HG03571 (cell line): ENCODE results near the gene GRAMD2B.
"Not testable (repeated sequence)": the region's sequence is repeated elsewhere in the genome, so short reads cannot be mapped to it uniquely, and the experiment has no call there.

Experiments
- ATAC-seq: cut with Tn5 transposase; IDR thresholded peaks from one replicate; pipeline ENCODE4 v1.9.1; 2021; ENCODE audit not compliant: unreplicated experiment

Gene GRAMD2B

DNA sequence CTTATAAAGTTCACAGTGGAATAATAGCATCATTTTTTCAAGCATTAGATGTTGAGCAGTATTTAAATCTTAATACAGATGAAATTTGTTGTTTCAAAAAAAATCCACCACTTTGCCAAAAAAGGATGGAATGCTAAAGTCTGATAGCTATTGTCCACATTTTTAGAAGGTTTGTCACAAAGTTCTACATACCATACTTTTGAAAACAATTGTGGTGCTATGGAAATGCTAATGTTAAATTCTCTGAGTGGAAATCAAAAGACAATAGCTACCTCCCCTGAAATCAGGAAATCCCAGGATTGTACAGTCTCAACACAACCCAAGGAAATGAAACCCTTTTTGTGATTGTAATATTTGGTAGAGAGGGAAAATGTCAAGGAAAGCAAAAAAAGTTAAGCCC lies 19.3 kb upstream of the GRAMD2B start:
- no peak for ATAC-seq

DNA sequence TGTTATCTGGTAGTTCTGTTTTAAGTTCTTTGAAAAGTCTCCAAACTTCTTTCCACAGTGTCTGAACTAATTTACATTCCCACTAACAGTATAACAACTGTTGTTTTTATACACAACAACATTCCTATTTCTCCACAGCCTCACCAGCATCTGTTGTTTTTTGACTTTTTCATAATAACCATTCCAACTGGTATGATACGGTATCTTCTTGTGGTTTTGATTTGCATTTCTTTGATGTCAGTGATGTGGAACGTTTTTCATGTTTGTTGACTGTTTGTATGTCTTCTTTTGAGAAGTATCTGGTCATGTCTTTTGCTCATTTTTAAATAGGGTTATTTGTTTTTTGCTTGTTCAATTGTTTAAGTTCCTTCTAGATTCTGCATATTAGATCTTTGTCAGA lies 12.6 kb upstream of the GRAMD2B start:
- ATAC-seq: no peak

DNA sequence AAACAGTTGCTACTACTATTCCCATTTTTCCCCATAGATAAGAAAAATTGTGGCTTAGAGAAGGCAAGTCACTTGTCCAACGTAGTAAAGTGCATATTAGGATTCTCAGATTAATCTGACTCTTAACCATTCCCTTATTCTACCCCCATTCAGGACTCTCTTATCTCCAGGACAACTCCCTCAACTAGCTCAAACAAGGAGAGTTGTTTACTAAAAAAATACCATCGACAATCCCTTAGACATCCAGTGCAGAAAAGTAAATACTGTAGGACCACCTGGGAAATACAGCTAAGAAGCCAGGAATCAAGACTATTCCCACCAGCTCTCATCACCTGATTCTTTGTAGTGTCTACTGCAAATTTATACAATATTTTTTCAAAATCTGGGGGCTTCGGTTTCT lies 9.4 kb upstream of the GRAMD2B start:
- no peak for ATAC-seq

DNA sequence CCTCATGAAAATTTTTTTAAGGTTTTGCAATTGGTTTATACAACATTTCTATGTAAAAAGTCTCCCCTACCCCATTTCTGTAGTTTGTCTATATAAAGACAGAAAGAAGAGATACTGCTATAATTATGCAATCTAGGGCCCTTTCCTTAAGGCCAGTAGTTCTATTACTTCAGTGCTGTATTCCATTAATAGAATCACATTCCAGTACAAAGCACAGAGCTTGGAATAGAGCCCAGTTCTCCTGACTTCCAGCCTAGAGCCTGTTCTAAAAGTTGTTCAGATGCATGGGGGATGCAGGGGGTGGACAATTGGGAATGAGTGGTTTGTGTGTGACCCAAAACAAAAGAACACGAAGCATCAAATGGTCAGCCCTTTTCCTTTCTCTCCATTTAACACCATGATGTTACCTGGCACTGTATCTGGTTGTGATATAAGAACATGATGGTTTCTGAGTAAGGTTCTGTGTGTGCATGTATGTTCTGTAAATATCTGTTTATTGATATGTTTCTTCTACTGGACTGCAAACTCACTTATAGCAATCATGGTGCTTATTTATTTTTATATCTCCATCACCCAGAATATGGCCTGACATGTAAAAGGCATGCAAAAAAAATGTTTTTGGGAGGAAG lies 8.2 kb upstream of the GRAMD2B start:
- ATAC-seq: no peak

DNA sequence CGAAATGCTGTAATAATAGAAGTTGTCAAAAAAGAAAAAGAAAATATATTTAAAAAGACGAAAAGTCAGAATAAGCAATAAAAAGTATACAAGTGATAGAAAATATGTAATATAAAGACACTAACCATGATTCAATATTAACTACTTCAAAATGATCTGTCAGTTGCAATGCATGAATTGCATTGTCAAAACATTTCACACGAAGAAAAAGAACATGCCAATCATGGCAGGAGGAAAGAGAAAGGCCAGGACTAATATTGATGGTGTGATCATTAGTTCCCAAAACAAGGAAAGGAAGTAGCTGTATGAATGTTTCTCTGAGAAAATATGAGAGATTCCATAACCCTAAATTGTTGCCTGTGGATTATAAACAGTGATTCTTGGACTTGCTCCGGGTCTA lies 7.4 kb upstream of the GRAMD2B start:
- no peak for ATAC-seq

DNA sequence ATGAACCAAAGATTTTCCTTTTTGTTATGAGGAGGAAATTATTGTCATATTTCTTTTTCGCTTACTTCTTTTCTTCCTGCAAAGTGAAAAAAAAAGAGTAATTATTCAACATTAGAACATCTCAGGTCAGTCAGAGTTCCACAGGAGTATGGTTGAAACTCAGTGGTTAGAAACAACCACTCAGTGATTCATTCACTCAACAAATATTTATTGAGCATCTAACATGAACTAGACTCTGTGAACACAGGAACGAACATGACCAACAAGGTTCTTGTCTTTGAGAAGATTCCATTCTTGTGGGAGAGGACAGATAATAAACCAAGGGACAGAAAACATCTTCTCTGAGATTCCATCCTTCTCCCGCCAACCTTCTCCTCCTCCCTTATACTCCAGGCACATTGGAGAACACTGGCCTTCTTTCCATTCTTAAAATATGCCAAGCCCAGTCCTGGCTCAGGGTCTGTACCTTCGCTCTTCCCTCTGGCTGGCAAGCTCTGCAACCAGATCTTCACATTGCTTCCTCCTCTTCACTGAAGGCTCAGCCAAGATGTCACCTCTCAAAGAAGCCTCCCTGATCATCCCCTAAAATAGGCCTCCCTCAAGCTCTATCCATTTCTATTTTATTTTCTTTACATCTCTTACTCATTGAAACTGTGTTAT lies 6.8 kb upstream of the GRAMD2B start:
- no peak for ATAC-seq

DNA sequence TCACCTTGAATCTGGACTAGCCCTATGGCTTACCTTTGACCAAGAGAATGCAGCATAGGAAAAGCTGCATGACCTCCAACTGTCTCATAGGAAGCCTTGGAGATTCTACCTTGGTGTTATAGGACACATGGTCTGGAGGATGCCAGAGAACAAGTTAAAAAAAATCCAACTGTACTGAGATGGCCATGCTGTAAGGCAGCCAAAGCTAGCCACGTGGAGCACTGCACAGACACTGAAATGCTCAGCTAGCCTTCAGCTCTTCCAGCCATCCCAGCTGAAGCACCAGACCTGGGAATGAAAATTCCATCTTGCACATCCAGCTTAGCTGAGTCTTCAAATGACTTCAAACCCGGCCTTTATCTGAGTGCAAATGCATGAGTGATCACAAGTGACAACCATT lies 6.0 kb upstream of the GRAMD2B start:
- no peak for ATAC-seq

DNA sequence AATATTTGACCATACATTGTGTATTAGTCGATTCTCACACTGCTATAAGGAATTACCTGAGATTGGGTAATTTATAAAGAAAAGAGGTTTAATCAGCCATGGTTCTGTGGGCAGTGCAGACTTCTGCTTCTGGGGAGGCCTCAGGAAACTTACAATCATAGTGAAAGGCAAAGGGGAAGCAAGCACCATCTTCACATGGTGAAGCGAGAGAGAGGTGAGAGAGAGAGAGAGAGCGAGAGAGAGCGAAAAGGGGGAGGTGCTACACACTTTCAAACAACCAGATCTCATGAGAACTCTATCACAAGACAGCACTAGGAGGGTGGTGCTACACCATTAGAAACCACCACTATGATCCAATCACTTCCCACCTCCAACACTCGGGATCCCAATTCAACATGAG lies 4.1 kb upstream of the GRAMD2B start:
- ATAC-seq: no peak

DNA sequence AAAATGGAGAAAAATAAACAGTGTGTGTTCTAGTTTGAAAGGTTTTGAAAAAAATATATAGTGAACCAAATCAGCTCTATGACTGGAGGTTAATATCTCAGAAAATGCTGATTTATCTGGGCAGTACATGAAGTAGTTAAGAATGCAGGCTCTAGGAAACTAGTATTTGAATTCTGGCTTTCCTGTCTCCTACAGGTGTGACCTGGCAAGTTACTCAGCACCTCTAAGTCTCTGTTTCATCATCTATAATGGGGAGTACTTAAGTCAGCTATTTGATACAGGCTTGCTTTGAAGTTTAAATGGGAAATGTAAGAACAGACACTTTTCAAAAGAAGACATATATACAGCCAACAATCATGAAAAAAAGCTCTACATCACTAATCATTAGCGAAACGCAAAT lies 5.2 kb downstream of the GRAMD2B start:
- ATAC-seq: no peak

DNA sequence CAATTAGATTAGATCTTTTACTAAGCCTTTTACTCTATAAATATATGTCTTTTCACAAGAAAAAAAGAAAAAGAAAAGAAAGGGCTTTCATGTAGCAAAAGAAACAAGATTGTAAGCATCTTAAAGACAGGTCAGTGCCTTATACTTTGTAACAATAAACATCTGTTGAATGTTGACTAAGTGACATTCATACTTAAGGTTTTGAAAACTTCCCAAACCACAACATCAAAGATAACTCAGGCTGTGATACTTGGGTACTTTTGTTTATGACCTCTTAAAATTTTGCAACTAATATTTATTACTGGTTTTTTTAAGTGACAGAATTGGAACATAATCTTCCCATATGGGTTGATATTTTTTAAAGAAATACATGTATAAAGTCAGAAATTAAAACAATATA lies 7.4 kb downstream of the GRAMD2B start:
- no peak for ATAC-seq

DNA sequence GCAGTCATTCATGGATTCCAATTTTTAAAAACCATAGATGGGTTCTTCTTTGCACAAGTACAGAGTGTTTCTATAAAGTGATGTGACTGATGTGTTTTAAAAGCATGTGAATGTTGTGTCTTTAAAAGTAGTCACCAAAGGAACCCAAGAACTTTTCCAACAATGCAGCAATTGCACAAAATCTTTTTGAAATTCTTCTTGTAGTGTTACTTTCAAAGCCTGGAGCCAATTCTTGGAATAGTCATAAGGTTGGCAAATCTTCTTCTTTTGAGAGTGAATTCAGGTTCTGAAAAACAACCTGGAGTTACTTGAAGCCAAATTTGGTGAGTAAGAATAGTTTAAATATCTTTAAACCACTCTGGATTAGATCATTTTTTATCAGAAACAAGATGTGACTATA lies 10.5 kb downstream of the GRAMD2B start:
- no peak for ATAC-seq

DNA sequence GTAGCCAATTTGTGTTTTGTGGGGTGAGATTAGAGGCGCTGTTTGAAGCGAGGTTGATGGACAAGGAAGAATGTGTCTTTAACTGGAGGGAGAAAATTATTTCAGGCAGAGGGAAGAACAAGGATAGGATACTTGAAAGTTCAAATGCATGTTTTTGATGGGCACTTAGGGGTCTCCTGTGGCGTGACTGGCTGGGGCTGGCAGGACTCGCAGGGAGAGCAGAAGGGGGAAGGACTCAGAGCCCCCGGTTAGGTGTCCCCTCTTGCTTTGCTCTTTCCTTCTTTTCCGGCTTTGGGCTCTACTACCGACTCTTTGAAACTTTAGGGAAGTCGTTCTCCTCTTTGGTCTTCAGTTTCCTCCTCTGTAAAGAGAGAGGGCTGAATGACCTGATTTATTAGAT lies 12.1 kb downstream of the GRAMD2B start:
- no peak for ATAC-seq

DNA sequence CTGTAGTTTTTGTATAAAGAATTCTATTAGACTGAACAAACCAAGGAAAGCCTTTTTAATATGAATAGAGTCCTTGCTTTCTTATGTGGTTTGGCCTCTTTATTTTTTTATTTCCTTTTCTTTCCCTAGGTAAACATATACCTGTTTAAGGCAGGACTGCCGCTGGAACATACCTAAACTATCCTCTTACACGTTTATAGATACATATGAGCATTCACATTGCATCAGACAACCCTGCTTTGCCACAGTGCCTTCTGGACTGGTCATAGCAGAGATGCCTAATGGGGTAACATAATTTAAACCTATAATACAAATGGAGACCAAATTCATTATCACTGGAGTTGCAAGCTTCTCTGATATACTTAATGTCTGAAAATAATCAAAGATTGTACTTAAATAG lies 12.5 kb downstream of the GRAMD2B start:
- ATAC-seq: no peak

DNA sequence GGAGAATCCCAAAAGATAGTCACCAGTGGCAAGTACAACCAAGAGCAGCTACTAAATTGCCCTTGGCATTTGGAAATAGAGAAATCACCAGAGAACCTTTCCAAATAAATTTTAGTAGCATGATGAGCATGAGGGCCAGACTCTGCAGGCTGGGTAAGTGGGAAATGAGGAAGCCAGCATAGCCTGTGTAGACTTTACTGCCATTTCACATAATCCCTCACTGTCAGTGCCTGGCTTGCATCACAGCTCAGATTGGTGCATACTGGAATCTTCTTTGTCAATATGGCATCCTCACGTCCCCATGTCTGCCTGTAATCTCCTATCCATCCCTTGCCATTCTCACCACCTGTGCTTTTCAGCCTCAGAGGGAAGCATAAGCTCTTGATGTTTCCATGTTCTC lies 14.5 kb downstream of the GRAMD2B start:
- ATAC-seq: no peak

DNA sequence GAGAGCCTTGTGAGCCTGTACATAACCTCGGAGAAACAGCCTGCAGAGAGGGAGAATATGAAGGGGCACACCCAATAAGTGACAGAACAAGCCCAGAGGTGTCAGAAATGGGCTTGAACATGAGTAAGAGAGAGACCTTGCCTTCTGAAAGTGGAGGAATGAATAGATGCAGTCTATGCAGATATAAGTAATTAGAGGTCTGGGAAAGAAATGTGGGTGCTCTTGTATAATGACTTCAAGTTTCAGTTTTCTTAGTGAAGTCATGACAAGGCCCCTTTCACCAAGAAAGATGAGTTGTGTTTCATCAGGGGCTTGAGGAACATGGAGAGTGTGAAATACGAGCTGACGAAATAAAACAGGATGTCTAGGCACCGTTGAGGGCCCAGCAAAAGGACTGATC lies 15.1 kb downstream of the GRAMD2B start:
- ATAC-seq: peak; percentile 48

DNA sequence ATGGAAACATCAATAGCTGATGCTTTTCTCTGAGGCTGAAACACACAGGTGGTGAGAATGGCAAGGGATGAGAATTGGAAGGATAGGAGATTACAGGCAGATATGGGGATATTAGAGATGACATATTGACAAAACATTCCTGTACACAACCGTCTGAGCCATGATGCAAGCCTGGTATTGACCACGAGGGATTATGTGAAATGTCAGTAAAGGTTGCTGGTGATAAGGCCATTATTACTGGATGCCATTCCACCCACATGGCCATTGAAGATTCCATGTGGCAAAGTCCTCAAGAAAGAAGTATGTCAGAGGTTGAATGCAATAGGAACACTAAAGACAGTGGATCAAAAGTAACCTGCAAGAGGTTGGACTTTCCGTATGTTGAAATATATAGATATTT lies 15.7 kb downstream of the GRAMD2B start:
- ATAC-seq: no peak

DNA sequence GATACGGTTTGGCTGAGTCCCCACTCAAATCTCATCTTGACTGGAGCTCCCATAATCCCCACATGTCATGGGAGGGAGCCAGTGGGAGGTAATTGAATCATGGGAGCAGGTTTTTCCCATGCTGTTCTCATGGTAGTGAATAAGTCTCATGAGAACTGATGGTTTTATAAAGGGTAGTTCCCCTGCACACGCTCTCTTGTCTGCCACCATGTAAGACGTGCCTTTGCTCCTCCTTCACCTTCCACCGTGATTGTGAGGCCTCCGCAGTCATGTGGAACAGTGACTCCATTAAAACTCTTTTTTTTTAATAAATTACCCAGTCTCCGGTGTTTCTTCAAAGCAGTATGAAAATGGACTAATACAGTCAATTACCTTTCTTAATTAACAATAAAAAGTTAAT lies 16.5 kb downstream of the GRAMD2B start:
- not testable (repeated sequence) for ATAC-seq

DNA sequence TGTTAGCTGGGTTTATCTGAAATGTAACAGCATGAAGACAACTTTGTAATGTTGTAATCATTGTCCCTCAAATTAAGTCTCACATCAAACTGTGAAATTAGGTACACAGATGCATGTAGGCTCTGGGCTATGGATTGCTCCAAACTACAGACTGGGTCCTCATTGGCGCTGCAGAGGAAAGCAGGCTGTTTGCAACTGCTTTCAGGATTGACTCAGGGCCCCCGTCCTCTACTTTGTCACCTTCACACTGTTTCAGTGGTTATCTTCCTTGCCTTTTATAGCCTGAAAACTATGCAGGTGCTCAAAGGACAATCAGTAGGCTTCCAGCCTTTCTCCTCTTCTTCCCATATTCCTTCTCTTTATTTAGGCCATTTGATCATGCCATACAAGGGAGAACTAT lies 18.0 kb downstream of the GRAMD2B start:
- no peak for ATAC-seq

DNA sequence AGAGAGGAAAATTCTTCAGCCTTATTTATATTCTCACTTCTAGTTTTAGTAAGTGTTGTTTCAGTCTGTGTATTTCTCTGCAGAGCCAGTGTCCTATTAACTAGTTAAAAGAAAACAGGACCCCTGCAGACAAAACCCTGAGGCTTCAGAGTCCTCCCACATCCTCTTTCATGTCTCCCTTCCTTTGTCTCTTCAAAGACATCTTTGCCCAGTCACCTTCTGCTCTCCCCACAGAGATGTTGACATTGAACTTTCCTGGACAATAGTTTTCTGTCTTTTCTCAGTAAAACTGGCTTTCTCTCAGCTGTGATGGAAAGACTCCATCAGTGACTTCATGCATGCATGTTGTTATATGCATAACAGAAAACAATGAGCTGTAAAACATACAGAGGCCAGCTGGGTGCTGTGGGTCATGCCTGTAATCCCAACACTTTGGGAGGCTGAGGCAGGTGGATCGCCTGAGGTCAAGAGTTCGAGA lies 20.2 kb downstream of the GRAMD2B start:
- peak; percentile 93 for ATAC-seq

DNA sequence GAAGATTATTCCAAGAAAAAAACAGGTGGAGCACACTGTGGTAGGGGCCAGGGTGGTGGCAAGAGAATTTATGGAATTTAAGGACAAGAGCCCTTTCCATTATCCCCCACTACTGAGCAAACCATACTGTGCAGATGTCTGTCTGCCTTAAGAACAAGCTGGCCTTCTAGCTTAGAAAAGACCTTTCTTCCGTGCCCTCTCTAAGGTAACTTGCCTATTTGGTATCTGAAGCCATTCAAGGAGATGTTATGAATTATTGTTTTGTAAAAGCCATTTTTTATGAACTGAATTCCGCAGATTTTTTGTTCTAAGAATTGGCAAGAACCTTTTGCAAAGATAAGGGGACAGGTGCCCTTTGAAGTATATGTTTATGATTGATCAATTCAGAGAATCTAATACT lies 20.9 kb downstream of the GRAMD2B start:
- no peak for ATAC-seq

DNA sequence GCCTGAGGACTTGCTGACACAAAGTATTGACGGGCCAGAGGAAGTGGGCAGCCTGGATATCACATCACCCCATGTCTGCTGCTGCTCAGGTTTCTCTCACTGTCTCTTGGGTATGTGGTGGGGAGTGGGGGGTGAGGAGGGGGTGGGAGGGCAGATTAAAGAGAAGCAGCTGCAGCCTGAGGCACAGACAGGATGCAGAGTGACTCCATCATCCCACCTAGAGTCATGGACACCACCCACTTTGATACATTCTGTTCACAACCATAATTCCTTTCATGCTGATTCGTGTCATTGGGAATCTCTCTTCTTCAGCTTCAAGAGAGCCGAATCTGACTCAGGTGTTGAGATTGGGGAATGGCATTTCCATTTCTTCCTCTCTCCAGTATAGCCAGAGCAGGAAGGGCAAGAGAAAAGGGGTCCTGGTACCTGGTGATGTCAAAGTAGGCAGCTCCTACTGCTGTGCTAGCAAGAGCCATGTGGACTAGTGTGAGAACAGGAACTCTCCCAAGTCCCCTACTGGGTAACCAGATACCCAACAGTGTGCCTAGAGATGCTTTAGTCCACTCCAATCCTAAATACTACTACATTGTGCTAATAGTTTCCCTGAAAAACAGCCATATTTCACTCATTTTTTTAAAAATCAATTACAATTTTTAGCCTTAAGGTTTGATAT lies 22.4 kb downstream of the GRAMD2B start:
- no peak for ATAC-seq

DNA sequence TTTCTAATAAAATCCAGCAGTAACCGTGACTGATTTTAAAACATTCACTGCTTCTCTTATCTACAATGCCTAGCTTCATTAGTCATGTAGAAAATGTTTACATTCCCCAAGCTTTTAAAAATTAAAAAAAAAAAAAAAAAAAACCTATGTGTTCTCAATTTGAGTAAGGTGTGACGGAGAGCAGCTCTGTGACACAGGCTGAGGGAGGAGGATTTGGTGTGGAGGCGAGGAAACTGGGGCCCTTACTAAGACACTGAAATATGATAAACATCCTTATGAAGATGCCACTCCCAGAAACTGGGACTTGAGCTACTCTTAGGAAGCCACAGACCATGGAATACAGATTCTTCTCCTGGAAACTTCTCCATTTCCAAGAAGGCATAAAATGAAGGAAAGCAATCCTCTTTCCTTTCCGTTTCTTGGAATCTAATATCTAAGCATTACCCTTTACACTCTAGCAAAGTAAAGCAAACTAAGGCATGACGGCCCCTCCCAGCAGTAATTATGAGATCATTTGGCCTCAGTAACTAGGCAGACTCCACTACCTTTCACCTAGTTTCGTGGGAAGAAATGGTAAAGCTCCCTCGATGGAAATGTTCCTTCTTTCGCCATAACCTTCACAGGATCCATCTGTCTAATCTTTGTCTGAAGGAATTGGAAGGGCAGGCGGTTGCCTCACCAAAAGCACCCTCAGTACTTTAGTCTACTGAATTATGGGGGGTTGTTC lies 23.5 kb downstream of the GRAMD2B start:
- peak; percentile 36 for ATAC-seq
